ENCODE measurements around the gene MTERF1. TPM values are rescaled to one million over a fixed set of nuclear protein-coding genes. Genes with fewer than 3 reads are reported as not detected.

The MTERF1 gene
- total RNA-seq, 2 experiments from 2014 or later, result 15.9 to 16.9 TPM

GRCh38 chr7:91880016-91880412 lies 488 bp downstream of the MTERF1 start:
- ChIA-PET POLR2A (interaction anchor here (0.5 to 0.9 kb wide), 3 partner anchors 12 to 62 kb away, joined by 3 to 4 read pairs (median 3); no protein-coding TSS in a partner anchor), CTCF (interaction anchor here (0.7 to 2.3 kb wide), 17 partner anchors 8 to 567 kb away, joined by 3 to 19 read pairs (median 4); partner anchors contain the start of genes AKAP9, CYP51A1 and GATAD1)
- DNase-seq, result no peak
- no peak for ATAC-seq
- H3K36me3 Mint-ChIP-seq (ENCODE audit: low read depth), result peaks cover 24% of the 10 kb centered on the region
- peaks cover 31% of the 10 kb centered on the region for H3K4me1 Mint-ChIP-seq (ENCODE audit: low read depth)
- H3K27ac Mint-ChIP-seq, result peak overlapping the region; percentile 98
- no peaks in the 10 kb centered on the region for H3K27me3 Mint-ChIP-seq
- intact Hi-C loops (cut with micrococcal nuclease), result loop anchor here (10.0 kb wide), 1 partner anchor 795 kb away; no protein-coding TSS in a partner anchor
- no peaks in the 10 kb centered on the region for H3K9me3 Mint-ChIP-seq
- TF ChIP-seq, protein P1, sequence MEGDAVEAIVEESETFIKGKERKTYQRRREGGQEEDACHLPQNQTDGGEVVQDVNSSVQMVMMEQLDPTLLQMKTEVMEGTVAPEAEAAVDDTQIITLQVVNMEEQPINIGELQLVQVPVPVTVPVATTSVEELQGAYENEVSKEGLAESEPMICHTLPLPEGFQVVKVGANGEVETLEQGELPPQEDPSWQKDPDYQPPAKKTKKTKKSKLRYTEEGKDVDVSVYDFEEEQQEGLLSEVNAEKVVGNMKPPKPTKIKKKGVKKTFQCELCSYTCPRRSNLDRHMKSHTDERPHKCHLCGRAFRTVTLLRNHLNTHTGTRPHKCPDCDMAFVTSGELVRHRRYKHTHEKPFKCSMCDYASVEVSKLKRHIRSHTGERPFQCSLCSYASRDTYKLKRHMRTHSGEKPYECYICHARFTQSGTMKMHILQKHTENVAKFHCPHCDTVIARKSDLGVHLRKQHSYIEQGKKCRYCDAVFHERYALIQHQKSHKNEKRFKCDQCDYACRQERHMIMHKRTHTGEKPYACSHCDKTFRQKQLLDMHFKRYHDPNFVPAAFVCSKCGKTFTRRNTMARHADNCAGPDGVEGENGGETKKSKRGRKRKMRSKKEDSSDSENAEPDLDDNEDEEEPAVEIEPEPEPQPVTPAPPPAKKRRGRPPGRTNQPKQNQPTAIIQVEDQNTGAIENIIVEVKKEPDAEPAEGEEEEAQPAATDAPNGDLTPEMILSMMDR (IDR thresholded peaks at IDR 0.05), result no peak
- peak overlapping the region; percentile 88 for H3K4me3 Mint-ChIP-seq

- no peaks in the 10 kb centered on the region for H3K9me3 Mint-ChIP-seq
- H3K4me3 Mint-ChIP-seq, result no peak overlapping the region
- DNase-seq (no peak), ATAC-seq (no peak)
- H3K36me3 Mint-ChIP-seq (ENCODE audit: low read depth), result peaks cover 43% of the 10 kb centered on the region
- intact Hi-C loops (cut with micrococcal nuclease), result no loop called here
- CTCF ChIA-PET, result interaction anchor here (0.9 to 3.1 kb wide), 2 partner anchors 14 to 46 kb away, joined by 3 to 10 read pairs; no protein-coding TSS in a partner anchor
- TF ChIP-seq, protein P1 (IDR thresholded peaks at IDR 0.05), result no peak
- POLR2A ChIA-PET, result interaction anchor here (0.6 kb wide), 1 partner anchor 123 kb away, joined by 3 read pairs; no protein-coding TSS in a partner anchor
- H3K27me3 Mint-ChIP-seq, result no peaks in the 10 kb centered on the region
- H3K4me1 Mint-ChIP-seq (ENCODE audit: low read depth), result peaks cover 31% of the 10 kb centered on the region
- H3K27ac Mint-ChIP-seq, result no peak overlapping the region
Measured at GRCh38 chr7:91876391-91877133, 3.9 kb downstream of the MTERF1 start.

- intact Hi-C loops (cut with micrococcal nuclease), result no loop called here
- ATAC-seq (no peak), DNase-seq (no peak)
- ChIA-PET POLR2A (no interaction called here), CTCF (interaction anchor here (0.9 to 3.1 kb wide), 2 partner anchors 14 to 46 kb away, joined by 3 to 10 read pairs; no protein-coding TSS in a partner anchor)
- TF ChIP-seq, protein P1 (IDR thresholded peaks at IDR 0.05), result no peak
- H3K4me1 Mint-ChIP-seq (ENCODE audit: low read depth), result peaks cover 31% of the 10 kb centered on the region
- no peaks in the 10 kb centered on the region for H3K9me3 Mint-ChIP-seq
- H3K4me3 Mint-ChIP-seq, result no peak overlapping the region
- H3K27ac Mint-ChIP-seq, result no peak overlapping the region
- H3K36me3 Mint-ChIP-seq (ENCODE audit: low read depth), result peaks cover 50% of the 10 kb centered on the region
- no peaks in the 10 kb centered on the region for H3K27me3 Mint-ChIP-seq
Measured at GRCh38 chr7:91875851-91876250, 4.7 kb downstream of the MTERF1 start.

- no peaks in the 10 kb centered on the region for H3K9me3 Mint-ChIP-seq
- CTCF ChIA-PET, result interaction anchor here (1.2 kb wide), 1 partner anchor 7 kb away, joined by 5 read pairs; no protein-coding TSS in a partner anchor
- no peak for ATAC-seq
Measured at GRCh38 chr7:91872928-91873327, 7.6 kb downstream of the MTERF1 start.

More at GRCh38 chr7:91872928-91873327, 7.6 kb downstream of the MTERF1 start:
- H3K36me3 Mint-ChIP-seq (ENCODE audit: low read depth), result peaks cover 50% of the 10 kb centered on the region
- H3K4me1 Mint-ChIP-seq (ENCODE audit: low read depth), result peaks cover 19% of the 10 kb centered on the region
- no peak overlapping the region for H3K4me3 Mint-ChIP-seq
- intact Hi-C loops (cut with micrococcal nuclease), result no loop called here
- no peaks in the 10 kb centered on the region for H3K27me3 Mint-ChIP-seq
- POLR2A ChIA-PET, result no interaction called here
- DNase-seq, result no peak
- TF ChIP-seq, protein P1 (IDR thresholded peaks at IDR 0.05), result no peak
- H3K27ac Mint-ChIP-seq, result no peak overlapping the region
